HepG2 (cell line): ENCODE data around the gene PARK7. TPM values are rescaled to one million over a fixed set of nuclear protein-coding genes. Genes with fewer than 3 reads are reported as not detected.

Experiments used
- ARID4A ChIP-seq: sonication (generic); formaldehyde crosslinking; IDR thresholded peaks from 2 replicates; pipeline ENCODE4 v1.5.0; 2020; ENCODE audit warnings: mild to moderate bottlenecking, missing genetic modification reagents, borderline replicate concordance
- ATF7 ChIP-seq, 2 experiments: fragments of 450-650 bp in 1 of 2; sonication (generic) in 1 of 2; formaldehyde crosslinking in 1 of 2; IDR thresholded peaks; 2 replicates each; pipeline versions ENCODE4 v1.4.0 to v1.6.1; 2016 to 2020; ENCODE audit warnings: antibody characterized with exemption in 1 of 2, mild to moderate bottlenecking in 1 of 2, missing genetic modification reagents in 1 of 2
- ATF7-NPFF ChIP-seq: sonication (generic); formaldehyde crosslinking; IDR thresholded peaks from 2 replicates; pipeline ENCODE4 v1.8.1; 2023; ENCODE audit warnings: mild to moderate bottlenecking, low read depth, missing genetic modification reagents, moderate library complexity
- MIXL1 ChIP-seq: IDR thresholded peaks from 2 replicates; pipeline ENCODE4 v1.6.1; 2016
- POLR2A ChIP-seq, 2 experiments: IDR thresholded peaks; 2 replicates each; pipeline ENCODE4 v1.6.1; 2011; ENCODE audit warnings: low read depth in 2 of 2, low read length in 2 of 2, mild to moderate bottlenecking in 1 of 2, moderate library complexity in 1 of 2; ENCODE audit not compliant: insufficient read depth in 1 of 2
- POLR2G ChIP-seq: fragments of 200-400 bp; formaldehyde crosslinking; IDR thresholded peaks from 2 replicates; pipeline ENCODE4 v1.6.1; 2018; ENCODE audit warnings: mild to moderate bottlenecking, low read depth, low read length, moderate library complexity
- TRIM24 ChIP-seq: sonication (generic); formaldehyde crosslinking; IDR thresholded peaks from 2 replicates; pipeline ENCODE4 v1.8.0; 2022; ENCODE audit warnings: mild to moderate bottlenecking, missing genetic modification reagents
- ZNF678 ChIP-seq: sonication (generic); formaldehyde crosslinking; IDR thresholded peaks from 2 replicates; pipeline ENCODE4 v1.4.0; 2020; ENCODE audit warnings: mild to moderate bottlenecking, missing genetic modification reagents
- ZSCAN29 ChIP-seq: sonication (generic); formaldehyde crosslinking; conservative IDR thresholded peaks from 2 replicates; pipeline ENCODE4 v1.4.0; 2020; ENCODE audit warnings: mild to moderate bottlenecking, missing genetic modification reagents
- polyA plus RNA-seq, 8 experiments: library from polyadenylated mRNA; depleted of rRNA in 3 of 8; stranded (reverse) in 7 of 8; unstranded in 1 of 8; fragments of >200 nt; fragmentation: Illumina TruSeq in 4 of 8; extraction: Trizol in 4 of 8; gene quantifications; 2 replicates each; pipeline versions ENCODE4 v1.2.1 to v1.2.3, GENCODE V29; 2011 to 2016; ENCODE audit warnings: low read depth in 4 of 8, missing spikeins in 1 of 8, mixed read lengths in 1 of 8; ENCODE audit not compliant: insufficient read depth in 1 of 8
- total RNA-seq, 5 experiments: library from RNA; depleted of rRNA; stranded (reverse); fragments of >200 nt; fragmentation: Illumina TruSeq; extraction: Trizol; gene quantifications; 2 replicates each; pipeline ENCODE4 v1.2.3, GENCODE V29; 2016; ENCODE audit warnings: low read depth in 1 of 5
- TF ChIP-seq, protein P1 (sequence below): sonication (generic); formaldehyde crosslinking; IDR thresholded peaks from 2 replicates; pipeline ENCODE4 v1.5.1; 2020; ENCODE audit warnings: mild to moderate bottlenecking, missing genetic modification reagents

The PARK7 gene
- total and polyA plus RNA-seq, 2 of the 13 experiments (the other 11 are each of a cell fraction or from before 2014, with no cell fraction given) = 212 to 296 TPM

GRCh38 chr1:8014381-8014988 is 53.0 kb downstream of the PARK7 start (continued):
- TF ChIP-seq, protein P1, sequence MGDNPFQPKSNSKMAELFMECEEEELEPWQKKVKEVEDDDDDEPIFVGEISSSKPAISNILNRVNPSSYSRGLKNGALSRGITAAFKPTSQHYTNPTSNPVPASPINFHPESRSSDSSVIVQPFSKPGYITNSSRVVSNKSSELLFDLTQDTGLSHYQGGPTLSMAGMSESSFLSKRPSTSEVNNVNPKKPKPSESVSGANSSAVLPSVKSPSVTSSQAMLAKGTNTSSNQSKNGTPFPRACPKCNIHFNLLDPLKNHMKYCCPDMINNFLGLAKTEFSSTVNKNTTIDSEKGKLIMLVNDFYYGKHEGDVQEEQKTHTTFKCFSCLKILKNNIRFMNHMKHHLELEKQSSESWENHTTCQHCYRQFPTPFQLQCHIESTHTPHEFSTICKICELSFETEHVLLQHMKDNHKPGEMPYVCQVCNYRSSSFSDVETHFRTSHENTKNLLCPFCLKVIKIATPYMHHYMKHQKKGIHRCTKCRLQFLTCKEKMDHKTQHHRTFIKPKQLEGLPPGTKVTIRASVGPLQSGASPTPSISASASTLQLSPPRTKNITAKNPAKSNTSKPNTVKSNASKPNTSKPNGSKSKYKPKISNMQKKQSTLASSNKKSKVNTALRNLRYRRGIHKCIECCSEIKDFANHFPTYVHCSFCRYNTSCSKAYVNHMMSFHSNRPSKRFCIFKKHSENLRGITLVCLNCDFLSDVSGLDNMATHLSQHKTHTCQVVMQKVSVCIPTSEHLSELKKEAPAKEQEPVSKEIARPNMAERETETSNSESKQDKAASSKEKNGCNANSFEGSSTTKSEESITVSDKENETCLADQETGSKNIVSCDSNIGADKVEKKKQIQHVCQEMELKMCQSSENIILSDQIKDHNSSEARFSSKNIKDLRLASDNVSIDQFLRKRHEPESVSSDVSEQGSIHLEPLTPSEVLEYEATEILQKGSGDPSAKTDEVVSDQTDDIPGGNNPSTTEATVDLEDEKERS (CRISPR knock-in tag) = 0 out of 2 replicates have a peak, but pooled peaks have one; percentile 18
- TF ChIP-seq POLR2G = peak; percentile 2; the same call in 1 of the 2 replicates
- TF ChIP-seq MIXL1 (CRISPR knock-in tag) = no peak
- TF ChIP-seq ATF7 (IDR thresholded peaks at IDR 0.05) = no peak
- no peak for TF ChIP-seq ATF7 (CRISPR knock-in tag; IDR thresholded peaks at IDR 0.05)
- TF ChIP-seq ZNF678 (CRISPR knock-in tag) = no peak
- TF ChIP-seq ARID4A (CRISPR knock-in tag) = 0 out of 2 replicates have a peak, but pooled peaks have one; percentile 20
- TF ChIP-seq TRIM24 (CRISPR knock-in tag) = no peak
- peak in 1 of 2 experiments; percentile 55; a peak in 3 of 4 replicates for TF ChIP-seq POLR2A (IDR thresholded peaks at IDR 0.05; ENCODE audit: insufficient read depth in 1 of 2, low read depth in 2 of 2, low read length in 2 of 2)
- peak; percentile 17; the same call in 1 of the 2 replicates for TF ChIP-seq ATF7-NPFF (CRISPR knock-in tag)
- no peak for TF ChIP-seq ZSCAN29 (CRISPR knock-in tag)
- TF ChIP-seq, all 625 proteins: peak for 13
